DND-41 (cell line): ENCODE results near the gene VAV3.

Experiments
- ATAC-seq: fragments of 200-7000 bp; cut with Tn5 transposase; 3 replicates; pipeline ENCODE4 v1.9.1; 2021; ENCODE audit warnings: low read depth; ENCODE audit not compliant: insufficient read depth
- DNase-seq: peaks from one replicate; pipeline ENCODE4 v3.0.0-alpha.2; 2020
- H2AFZ ChIP-seq: 2 replicates; pipeline ENCODE4 v1.6.0; 2012; ENCODE audit warnings: low read depth, low read length
- H3K27ac ChIP-seq: 2 replicates; pipeline ENCODE4 v1.5.1; 2012; ENCODE audit warnings: low read length, inconsistent platforms
- H3K27me3 ChIP-seq: fragments of 200-600 bp; sonication (generic); 2 replicates; pipeline ENCODE4 v1.6.0; 2012; ENCODE audit warnings: low read length, mild to moderate bottlenecking, inconsistent platforms; ENCODE audit not compliant: insufficient read depth, poor library complexity
- H3K36me3 ChIP-seq: 2 replicates; pipeline ENCODE4 v1.5.1; 2012; ENCODE audit warnings: low read length, inconsistent platforms; ENCODE audit not compliant: insufficient read depth
- H3K4me1 ChIP-seq: 2 replicates; pipeline ENCODE4 v1.5.1; 2012; ENCODE audit warnings: mild to moderate bottlenecking, low read length; ENCODE audit not compliant: insufficient read depth
- H3K4me2 ChIP-seq: 2 replicates; pipeline ENCODE4 v1.6.0; 2012; ENCODE audit warnings: mild to moderate bottlenecking, moderate library complexity, low read length, inconsistent platforms; ENCODE audit not compliant: insufficient read depth
- H3K4me3 ChIP-seq, 2 experiments: fragments of 200-600 bp in 1 of 2; shearing (Covaris generic) in 1 of 2; 2 replicates each; pipeline ENCODE4 v1.5.1; 2012 to 2016; ENCODE audit warnings: inconsistent platforms in 2 of 2, low read length in 2 of 2, mild to moderate bottlenecking in 2 of 2, low read depth in 1 of 2, moderate library complexity in 1 of 2
- H3K79me2 ChIP-seq: 2 replicates; pipeline ENCODE4 v1.6.0; 2012; ENCODE audit warnings: low read length, inconsistent platforms; ENCODE audit not compliant: insufficient read depth
- H3K9ac ChIP-seq: 2 replicates; pipeline ENCODE4 v1.6.0; 2012; ENCODE audit warnings: low read depth, mild to moderate bottlenecking, inconsistent platforms, low read length, moderate library complexity
- H3K9me3 ChIP-seq: 2 replicates; pipeline ENCODE4 v1.5.1; 2012; ENCODE audit warnings: low read length, moderate library complexity, mild to moderate bottlenecking, inconsistent platforms; ENCODE audit not compliant: insufficient read depth, severe bottlenecking
- H4K20me1 ChIP-seq: 2 replicates; pipeline ENCODE4 v1.6.0; 2012; ENCODE audit warnings: low read length; ENCODE audit not compliant: insufficient read depth
- EZH2 ChIP-seq: IDR thresholded peaks from 3 replicates; pipeline ENCODE4 v1.6.1; 2012; ENCODE audit warnings: borderline replicate concordance, low read depth, mild to moderate bottlenecking, moderate library complexity, low read length, inconsistent platforms; ENCODE audit not compliant: severe bottlenecking
- TF ChIP-seq, protein P1 (sequence below): IDR thresholded peaks from 2 replicates; pipeline ENCODE4 v1.5.1; 2012; ENCODE audit warnings: borderline replicate concordance, low read length, moderate library complexity, mild to moderate bottlenecking; ENCODE audit not compliant: poor library complexity, severe bottlenecking; ENCODE audit errors: extremely low read depth

Gene VAV3

DNA sequence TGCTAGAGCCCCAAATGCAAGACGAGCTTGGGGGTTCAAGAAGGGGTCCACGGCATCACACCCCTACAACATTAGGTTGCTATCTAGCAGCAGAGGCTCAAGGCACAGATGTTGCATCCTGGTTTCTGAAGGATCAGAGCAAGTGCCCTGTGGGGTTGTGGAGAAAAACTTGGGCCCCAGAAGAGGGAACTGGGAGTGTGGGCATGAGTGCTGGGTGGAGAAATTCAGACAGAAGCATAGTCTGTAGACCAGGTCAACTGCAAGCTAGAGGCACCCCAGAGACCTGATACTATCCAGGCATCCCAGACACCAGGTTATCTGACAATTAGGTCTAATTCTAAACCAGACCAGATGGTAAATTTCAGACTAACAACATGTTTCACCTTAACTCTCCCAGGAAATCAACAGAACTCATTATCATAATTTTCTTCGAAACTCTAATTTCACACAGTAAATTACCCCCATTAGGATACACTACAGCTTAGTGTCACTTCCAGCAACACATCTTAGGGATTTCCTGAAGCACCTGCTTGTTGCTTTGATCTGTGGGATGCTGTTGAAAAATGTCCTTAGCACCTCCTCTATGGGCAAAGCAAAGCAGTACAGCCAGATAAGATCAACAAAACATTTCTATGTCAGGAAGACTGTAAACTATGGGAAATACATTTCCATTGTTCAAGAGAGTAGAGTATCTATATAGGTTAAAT is 179.3 kb downstream of the VAV3 start:
- TF ChIP-seq, protein P1, sequence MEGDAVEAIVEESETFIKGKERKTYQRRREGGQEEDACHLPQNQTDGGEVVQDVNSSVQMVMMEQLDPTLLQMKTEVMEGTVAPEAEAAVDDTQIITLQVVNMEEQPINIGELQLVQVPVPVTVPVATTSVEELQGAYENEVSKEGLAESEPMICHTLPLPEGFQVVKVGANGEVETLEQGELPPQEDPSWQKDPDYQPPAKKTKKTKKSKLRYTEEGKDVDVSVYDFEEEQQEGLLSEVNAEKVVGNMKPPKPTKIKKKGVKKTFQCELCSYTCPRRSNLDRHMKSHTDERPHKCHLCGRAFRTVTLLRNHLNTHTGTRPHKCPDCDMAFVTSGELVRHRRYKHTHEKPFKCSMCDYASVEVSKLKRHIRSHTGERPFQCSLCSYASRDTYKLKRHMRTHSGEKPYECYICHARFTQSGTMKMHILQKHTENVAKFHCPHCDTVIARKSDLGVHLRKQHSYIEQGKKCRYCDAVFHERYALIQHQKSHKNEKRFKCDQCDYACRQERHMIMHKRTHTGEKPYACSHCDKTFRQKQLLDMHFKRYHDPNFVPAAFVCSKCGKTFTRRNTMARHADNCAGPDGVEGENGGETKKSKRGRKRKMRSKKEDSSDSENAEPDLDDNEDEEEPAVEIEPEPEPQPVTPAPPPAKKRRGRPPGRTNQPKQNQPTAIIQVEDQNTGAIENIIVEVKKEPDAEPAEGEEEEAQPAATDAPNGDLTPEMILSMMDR = peak; percentile 42
- no peak for TF ChIP-seq EZH2
- H4K20me1 ChIP-seq = peaks cover 5% of the 10 kb centered on the region; the same call in 1 of the 2 replicates
- H3K4me2 ChIP-seq = peak overlapping the region; percentile 75
- no peaks in the 10 kb centered on the region for H3K9me3 ChIP-seq
- peaks cover 69% of the 10 kb centered on the region for H3K4me1 ChIP-seq
- H3K27me3 ChIP-seq = no peaks in the 10 kb centered on the region
- peak overlapping the region in 1 of 2 experiments; percentile 52; a peak in 2 of 4 replicates for H3K4me3 ChIP-seq
- H3K27ac ChIP-seq = peak overlapping the region; percentile 84
- peak; percentile 50 for DNase-seq
- ATAC-seq = peak; percentile 66
- H3K79me2 ChIP-seq = peaks cover 84% of the 10 kb centered on the region
- H2AFZ ChIP-seq = no peak overlapping the region
- H3K36me3 ChIP-seq = no peaks in the 10 kb centered on the region
- H3K9ac ChIP-seq = peak overlapping the region; percentile 40

DNA sequence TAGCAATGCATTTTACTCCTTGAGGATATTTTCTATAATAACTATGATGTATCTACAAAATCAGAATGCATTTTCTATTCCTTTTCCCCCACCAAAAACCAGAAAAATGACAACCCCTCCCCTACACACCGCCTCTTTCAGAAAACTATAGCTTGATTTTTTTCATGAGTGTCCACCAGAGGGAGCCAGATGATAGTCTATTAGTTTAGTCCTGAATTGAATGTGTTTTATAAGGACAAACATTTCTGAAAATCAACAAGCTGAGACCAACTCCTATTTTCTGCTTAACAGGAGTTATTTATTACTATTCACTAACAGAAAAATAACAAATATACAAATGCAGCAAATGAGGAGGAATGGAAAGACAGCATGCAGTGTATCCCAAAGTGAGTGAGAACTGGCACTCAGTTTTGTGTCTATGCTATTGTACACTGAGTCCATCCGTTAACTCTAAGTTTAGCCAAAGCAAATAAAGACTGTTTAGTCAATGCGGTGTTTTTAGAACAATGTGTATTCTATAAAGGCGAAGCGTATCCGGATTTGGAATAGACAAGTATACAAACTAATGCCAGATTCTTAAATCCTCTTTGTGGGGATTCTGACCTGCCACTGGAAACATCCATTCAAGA is 182.6 kb downstream of the VAV3 start:
- H3K79me2 ChIP-seq = peaks cover 53% of the 10 kb centered on the region
- H3K4me1 ChIP-seq = peaks cover 36% of the 10 kb centered on the region
- peak; percentile 47 for ATAC-seq
- H3K9ac ChIP-seq = no peak overlapping the region
- no peak overlapping the region for H2AFZ ChIP-seq
- TF ChIP-seq EZH2 = no peak
- TF ChIP-seq, protein P1 = peak; percentile 77
- peak overlapping the region; percentile 45 for H3K27ac ChIP-seq
- H4K20me1 ChIP-seq = peaks cover 5% of the 10 kb centered on the region; the same call in 1 of the 2 replicates
- peaks cover 5% of the 10 kb centered on the region for H3K36me3 ChIP-seq
- peak; percentile 45 for DNase-seq
- no peaks in the 10 kb centered on the region for H3K27me3 ChIP-seq
- no peak overlapping the region for H3K4me2 ChIP-seq
- H3K9me3 ChIP-seq = no peaks in the 10 kb centered on the region
- H3K4me3 ChIP-seq = no peak overlapping the region

DNA sequence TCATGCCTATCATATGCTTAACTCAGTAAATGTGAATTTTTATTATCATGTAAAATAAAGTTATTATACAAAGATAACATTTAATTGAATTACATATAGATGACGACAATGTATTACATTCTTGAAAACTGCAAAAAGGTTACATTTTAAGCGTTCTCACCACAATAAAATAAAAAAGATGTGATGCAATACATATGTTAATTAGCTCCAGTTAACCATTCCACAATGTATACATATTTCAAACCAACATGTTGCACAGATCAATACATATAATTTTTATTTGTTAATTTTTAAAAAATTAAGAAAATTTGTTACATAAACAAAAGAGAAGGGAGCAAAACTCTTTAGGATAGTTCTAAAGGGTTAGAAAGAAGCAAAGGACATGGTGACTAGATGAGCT is 183.7 kb downstream of the VAV3 start:
- TF ChIP-seq, protein P1 = no peak
- no peak for TF ChIP-seq EZH2
- ATAC-seq (no peak), DNase-seq (no peak)
- no peak overlapping the region for H2AFZ ChIP-seq
- H3K79me2 ChIP-seq = peaks cover 43% of the 10 kb centered on the region
- H3K36me3 ChIP-seq = peaks cover 13% of the 10 kb centered on the region
- H4K20me1 ChIP-seq = peaks cover 5% of the 10 kb centered on the region; the same call in 1 of the 2 replicates
- H3K4me1 ChIP-seq = peaks cover 25% of the 10 kb centered on the region
- H3K9me3 ChIP-seq = no peaks in the 10 kb centered on the region
- no peak overlapping the region for H3K9ac ChIP-seq
- H3K4me2 ChIP-seq = no peak overlapping the region
- no peak overlapping the region for H3K4me3 ChIP-seq
- H3K27ac ChIP-seq = no peak overlapping the region
- no peaks in the 10 kb centered on the region for H3K27me3 ChIP-seq
